ENCODE data around the gene HM13.

The HM13 gene

GRCh38 chr20:31617432-31618104, 103.3 kb downstream of the HM13 start:
- FAIRE-seq = no peak

All from G401.6 (cell line).